ENCODE measurements around the gene BMP7. TPM values are rescaled to one million over a fixed set of nuclear protein-coding genes. Genes with fewer than 3 reads are reported as not detected.

Gene BMP7
- total and polyA plus RNA-seq, 2 of the 13 experiments (the other 11 are each of a cell fraction or from before 2014, with no cell fraction given): not detected

DNA sequence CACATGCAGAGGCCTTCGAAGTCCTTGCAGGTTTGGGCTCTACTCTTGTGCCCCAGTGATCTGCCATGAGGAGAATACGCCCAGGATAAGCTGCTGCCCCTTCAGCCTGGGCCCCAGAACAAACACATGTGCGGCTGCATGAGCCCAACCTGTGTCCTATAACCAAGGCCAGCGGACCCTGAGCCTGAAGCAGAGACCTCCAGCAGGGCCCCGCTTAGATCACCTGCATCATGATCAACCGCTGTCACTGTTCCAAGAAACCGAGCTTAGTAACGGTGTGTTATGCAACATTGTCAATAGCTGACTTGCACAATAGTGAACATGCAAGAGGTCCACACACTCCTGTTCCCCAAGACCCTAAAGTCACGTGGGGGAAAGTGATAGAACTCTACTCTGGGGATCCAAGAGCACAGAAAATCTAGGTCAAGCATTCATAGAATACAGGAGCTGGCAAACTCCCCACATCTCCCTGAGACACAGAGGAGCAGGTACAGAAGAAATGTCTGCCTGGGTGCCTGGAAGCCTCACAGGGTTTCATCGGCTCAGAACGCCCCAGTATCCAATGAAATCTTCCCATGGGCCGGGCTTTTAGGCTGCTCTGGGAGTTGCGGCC is 136.2 kb downstream of the BMP7 start (continued):
- TF ChIP-seq, protein P1, sequence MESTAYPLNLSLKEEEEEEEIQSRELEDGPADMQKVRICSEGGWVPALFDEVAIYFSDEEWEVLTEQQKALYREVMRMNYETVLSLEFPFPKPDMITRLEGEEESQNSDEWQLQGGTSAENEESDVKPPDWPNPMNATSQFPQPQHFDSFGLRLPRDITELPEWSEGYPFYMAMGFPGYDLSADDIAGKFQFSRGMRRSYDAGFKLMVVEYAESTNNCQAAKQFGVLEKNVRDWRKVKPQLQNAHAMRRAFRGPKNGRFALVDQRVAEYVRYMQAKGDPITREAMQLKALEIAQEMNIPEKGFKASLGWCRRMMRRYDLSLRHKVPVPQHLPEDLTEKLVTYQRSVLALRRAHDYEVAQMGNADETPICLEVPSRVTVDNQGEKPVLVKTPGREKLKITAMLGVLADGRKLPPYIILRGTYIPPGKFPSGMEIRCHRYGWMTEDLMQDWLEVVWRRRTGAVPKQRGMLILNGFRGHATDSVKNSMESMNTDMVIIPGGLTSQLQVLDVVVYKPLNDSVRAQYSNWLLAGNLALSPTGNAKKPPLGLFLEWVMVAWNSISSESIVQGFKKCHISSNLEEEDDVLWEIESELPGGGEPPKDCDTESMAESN (CRISPR knock-in tag; conservative IDR thresholded peaks at IDR 0.05): peak; percentile 94
- TF ChIP-seq HES4 (CRISPR knock-in tag; IDR thresholded peaks at IDR 0.05; ENCODE audit: borderline replicate concordance) (peak; percentile 23; the same call in 1 of the 2 replicates), ZNF460 (CRISPR knock-in tag; IDR thresholded peaks at IDR 0.05; ENCODE audit: borderline replicate concordance) (peak; percentile 78; the same call in 1 of the 2 replicates), HNF4G (IDR thresholded peaks at IDR 0.05; ENCODE audit: borderline replicate concordance, low read depth, low read length) (peak; percentile 77), HNF4G (CRISPR knock-in tag; IDR thresholded peaks at IDR 0.05; ENCODE audit: borderline replicate concordance, low read depth) (peak; percentile 62; the same call in 1 of the 2 replicates), ZNF607 (CRISPR knock-in tag; IDR thresholded peaks at IDR 0.05; ENCODE audit: borderline replicate concordance) (peak; percentile 85; the same call in 1 of the 2 replicates), SRF (IDR thresholded peaks at IDR 0.05; ENCODE audit: low read depth, low read length) (no peak), ETV5 (CRISPR knock-in tag; IDR thresholded peaks at IDR 0.05; ENCODE audit: borderline replicate concordance) (peak; percentile 19; the same call in 1 of the 2 replicates), ZFP36 (IDR thresholded peaks at IDR 0.05; ENCODE audit: borderline replicate concordance, low read depth, low read length, partially characterized antibody) (peak; percentile 33)
- TF ChIP-seq, protein P2, sequence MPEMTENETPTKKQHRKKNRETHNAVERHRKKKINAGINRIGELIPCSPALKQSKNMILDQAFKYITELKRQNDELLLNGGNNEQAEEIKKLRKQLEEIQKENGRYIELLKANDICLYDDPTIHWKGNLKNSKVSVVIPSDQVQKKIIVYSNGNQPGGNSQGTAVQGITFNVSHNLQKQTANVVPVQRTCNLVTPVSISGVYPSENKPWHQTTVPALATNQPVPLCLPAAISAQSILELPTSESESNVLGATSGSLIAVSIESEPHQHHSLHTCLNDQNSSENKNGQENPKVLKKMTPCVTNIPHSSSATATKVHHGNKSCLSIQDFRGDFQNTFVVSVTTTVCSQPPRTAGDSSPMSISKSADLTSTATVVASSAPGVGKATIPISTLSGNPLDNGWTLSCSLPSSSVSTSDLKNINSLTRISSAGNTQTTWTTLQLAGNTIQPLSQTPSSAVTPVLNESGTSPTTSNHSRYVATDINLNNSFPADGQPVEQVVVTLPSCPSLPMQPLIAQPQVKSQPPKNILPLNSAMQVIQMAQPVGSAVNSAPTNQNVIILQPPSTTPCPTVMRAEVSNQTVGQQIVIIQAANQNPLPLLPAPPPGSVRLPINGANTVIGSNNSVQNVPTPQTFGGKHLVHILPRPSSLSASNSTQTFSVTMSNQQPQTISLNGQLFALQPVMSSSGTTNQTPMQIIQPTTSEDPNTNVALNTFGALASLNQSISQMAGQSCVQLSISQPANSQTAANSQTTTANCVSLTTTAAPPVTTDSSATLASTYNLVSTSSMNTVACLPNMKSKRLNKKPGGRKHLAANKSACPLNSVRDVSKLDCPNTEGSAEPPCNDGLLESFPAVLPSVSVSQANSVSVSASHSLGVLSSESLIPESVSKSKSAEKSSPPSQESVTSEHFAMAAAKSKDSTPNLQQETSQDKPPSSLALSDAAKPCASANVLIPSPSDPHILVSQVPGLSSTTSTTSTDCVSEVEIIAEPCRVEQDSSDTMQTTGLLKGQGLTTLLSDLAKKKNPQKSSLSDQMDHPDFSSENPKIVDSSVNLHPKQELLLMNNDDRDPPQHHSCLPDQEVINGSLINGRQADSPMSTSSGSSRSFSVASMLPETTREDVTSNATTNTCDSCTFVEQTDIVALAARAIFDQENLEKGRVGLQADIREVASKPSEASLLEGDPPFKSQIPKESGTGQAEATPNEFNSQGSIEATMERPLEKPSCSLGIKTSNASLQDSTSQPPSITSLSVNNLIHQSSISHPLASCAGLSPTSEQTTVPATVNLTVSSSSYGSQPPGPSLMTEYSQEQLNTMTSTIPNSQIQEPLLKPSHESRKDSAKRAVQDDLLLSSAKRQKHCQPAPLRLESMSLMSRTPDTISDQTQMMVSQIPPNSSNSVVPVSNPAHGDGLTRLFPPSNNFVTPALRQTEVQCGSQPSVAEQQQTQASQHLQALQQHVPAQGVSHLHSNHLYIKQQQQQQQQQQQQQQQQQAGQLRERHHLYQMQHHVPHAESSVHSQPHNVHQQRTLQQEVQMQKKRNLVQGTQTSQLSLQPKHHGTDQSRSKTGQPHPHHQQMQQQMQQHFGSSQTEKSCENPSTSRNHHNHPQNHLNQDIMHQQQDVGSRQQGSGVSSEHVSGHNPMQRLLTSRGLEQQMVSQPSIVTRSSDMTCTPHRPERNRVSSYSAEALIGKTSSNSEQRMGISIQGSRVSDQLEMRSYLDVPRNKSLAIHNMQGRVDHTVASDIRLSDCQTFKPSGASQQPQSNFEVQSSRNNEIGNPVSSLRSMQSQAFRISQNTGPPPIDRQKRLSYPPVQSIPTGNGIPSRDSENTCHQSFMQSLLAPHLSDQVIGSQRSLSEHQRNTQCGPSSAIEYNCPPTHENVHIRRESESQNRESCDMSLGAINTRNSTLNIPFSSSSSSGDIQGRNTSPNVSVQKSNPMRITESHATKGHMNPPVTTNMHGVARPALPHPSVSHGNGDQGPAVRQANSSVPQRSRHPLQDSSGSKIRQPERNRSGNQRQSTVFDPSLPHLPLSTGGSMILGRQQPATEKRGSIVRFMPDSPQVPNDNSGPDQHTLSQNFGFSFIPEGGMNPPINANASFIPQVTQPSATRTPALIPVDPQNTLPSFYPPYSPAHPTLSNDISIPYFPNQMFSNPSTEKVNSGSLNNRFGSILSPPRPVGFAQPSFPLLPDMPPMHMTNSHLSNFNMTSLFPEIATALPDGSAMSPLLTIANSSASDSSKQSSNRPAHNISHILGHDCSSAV (CRISPR knock-in tag; IDR thresholded peaks at IDR 0.05; ENCODE audit: borderline replicate concordance): no peak
- TF ChIP-seq, protein P3, sequence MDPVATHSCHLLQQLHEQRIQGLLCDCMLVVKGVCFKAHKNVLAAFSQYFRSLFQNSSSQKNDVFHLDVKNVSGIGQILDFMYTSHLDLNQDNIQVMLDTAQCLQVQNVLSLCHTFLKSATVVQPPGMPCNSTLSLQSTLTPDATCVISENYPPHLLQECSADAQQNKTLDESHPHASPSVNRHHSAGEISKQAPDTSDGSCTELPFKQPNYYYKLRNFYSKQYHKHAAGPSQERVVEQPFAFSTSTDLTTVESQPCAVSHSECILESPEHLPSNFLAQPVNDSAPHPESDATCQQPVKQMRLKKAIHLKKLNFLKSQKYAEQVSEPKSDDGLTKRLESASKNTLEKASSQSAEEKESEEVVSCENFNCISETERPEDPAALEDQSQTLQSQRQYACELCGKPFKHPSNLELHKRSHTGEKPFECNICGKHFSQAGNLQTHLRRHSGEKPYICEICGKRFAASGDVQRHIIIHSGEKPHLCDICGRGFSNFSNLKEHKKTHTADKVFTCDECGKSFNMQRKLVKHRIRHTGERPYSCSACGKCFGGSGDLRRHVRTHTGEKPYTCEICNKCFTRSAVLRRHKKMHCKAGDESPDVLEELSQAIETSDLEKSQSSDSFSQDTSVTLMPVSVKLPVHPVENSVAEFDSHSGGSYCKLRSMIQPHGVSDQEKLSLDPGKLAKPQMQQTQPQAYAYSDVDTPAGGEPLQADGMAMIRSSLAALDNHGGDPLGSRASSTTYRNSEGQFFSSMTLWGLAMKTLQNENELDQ (CRISPR knock-in tag; IDR thresholded peaks at IDR 0.05; ENCODE audit: borderline replicate concordance): no peak
- TF ChIP-seq, protein P4, sequence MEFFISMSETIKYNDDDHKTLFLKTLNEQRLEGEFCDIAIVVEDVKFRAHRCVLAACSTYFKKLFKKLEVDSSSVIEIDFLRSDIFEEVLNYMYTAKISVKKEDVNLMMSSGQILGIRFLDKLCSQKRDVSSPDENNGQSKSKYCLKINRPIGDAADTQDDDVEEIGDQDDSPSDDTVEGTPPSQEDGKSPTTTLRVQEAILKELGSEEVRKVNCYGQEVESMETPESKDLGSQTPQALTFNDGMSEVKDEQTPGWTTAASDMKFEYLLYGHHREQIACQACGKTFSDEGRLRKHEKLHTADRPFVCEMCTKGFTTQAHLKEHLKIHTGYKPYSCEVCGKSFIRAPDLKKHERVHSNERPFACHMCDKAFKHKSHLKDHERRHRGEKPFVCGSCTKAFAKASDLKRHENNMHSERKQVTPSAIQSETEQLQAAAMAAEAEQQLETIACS (CRISPR knock-in tag; IDR thresholded peaks at IDR 0.05): no peak
